ENCODE data around the gene GRK4.

Gene GRK4

DNA sequence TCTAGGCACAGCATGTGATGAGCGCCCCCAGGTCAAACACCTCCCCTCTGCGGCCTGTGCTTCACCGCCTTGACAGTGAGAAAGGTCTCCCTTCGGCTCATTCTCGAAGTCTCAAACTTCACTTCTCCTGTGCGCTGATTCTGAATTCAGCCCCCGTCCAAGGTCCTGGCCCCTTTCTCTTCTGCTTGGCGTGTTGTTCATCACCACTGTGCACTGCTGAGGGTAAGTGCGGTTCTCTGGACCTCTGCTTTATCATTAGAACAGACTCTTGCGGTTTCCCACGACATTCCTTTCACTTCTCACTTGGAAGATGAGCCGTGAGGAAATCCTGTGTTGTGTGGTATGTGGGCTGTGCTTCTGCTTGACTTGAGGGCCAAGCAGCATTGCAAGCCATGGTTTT lies 99.1 kb downstream of the GRK4 start:
- Histone ChIP-seq H4K20me1 (ENCODE audit: insufficient read depth, low read length, poor library complexity, severe bottlenecking) (no peaks in the 10 kb centered on the region), H3F3A (ENCODE audit: low read depth) (no peaks in the 10 kb centered on the region), H3K9me2 (replicated peaks; ENCODE audit: low read depth, low read length) (no peaks in the 10 kb centered on the region), H3K4me2 (ENCODE audit: low read depth, low read length, poor library complexity, severe bottlenecking) (no peak overlapping the region), H3K9ac (ENCODE audit: low read depth, low read length, poor library complexity, severe bottlenecking) (no peak overlapping the region), H3K9me3 (ENCODE audit: insufficient read depth, low read depth, low read length) (no peaks in the 10 kb centered on the region), H2AFZ (ENCODE audit: low read length) (no peak overlapping the region), H3K27me3 (ENCODE audit: insufficient read depth, low read length, poor library complexity, severe bottlenecking) (no peaks in the 10 kb centered on the region), H3K36me3 (ENCODE audit: insufficient read depth, low read length) (no peaks in the 10 kb centered on the region), H3K79me2 (ENCODE audit: insufficient read depth, low read length) (no peaks in the 10 kb centered on the region), H3K4me1 (ENCODE audit: insufficient read depth, low read length, poor library complexity, severe bottlenecking) (no peaks in the 10 kb centered on the region), H3K4me3 (ENCODE audit: low read length, poor library complexity, severe bottlenecking) (no peak overlapping the region)
- TF ChIP-seq EZH2phosphoT487 (IDR thresholded peaks at IDR 0.05; ENCODE audit: borderline replicate concordance), result no peak
- TF ChIP-seq, protein P1, sequence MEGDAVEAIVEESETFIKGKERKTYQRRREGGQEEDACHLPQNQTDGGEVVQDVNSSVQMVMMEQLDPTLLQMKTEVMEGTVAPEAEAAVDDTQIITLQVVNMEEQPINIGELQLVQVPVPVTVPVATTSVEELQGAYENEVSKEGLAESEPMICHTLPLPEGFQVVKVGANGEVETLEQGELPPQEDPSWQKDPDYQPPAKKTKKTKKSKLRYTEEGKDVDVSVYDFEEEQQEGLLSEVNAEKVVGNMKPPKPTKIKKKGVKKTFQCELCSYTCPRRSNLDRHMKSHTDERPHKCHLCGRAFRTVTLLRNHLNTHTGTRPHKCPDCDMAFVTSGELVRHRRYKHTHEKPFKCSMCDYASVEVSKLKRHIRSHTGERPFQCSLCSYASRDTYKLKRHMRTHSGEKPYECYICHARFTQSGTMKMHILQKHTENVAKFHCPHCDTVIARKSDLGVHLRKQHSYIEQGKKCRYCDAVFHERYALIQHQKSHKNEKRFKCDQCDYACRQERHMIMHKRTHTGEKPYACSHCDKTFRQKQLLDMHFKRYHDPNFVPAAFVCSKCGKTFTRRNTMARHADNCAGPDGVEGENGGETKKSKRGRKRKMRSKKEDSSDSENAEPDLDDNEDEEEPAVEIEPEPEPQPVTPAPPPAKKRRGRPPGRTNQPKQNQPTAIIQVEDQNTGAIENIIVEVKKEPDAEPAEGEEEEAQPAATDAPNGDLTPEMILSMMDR (conservative IDR thresholded peaks at IDR 0.05; ENCODE audit: low read length), result no peak

DNA sequence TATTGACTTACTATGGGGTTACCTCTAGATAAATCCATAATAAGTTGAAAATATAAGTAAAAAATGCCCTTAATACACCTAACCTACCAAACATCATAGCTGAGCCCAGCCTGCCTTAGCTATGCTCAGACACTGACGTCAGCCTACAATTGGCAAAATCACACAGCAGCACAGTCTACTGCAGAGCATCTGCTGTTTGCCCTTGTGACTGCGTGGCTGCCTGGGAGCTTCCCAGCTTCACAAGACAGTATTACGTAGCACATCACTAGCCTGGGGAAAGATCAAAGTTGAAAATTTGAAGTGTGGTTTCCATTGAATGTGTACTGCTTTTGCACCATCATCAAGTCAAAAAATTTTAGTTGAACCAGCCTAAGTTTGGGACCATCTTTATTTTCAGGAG lies 102.2 kb downstream of the GRK4 start:
- TF ChIP-seq, protein P1 (conservative IDR thresholded peaks at IDR 0.05; ENCODE audit: low read length), result no peak
- no peak for TF ChIP-seq EZH2phosphoT487 (IDR thresholded peaks at IDR 0.05; ENCODE audit: borderline replicate concordance)
- H4K20me1 ChIP-seq (ENCODE audit: insufficient read depth, low read length, poor library complexity, severe bottlenecking), result no peaks in the 10 kb centered on the region
- H3K27me3 ChIP-seq (ENCODE audit: insufficient read depth, low read length, poor library complexity, severe bottlenecking), result no peaks in the 10 kb centered on the region
- no peaks in the 10 kb centered on the region for H3K9me3 ChIP-seq (ENCODE audit: insufficient read depth, low read depth, low read length)
- H3K4me1 ChIP-seq (ENCODE audit: insufficient read depth, low read length, poor library complexity, severe bottlenecking), result no peaks in the 10 kb centered on the region
- H3K9ac ChIP-seq (ENCODE audit: low read depth, low read length, poor library complexity, severe bottlenecking), result no peak overlapping the region
- no peaks in the 10 kb centered on the region for H3K9me2 ChIP-seq (replicated peaks; ENCODE audit: low read depth, low read length)
- H3K4me3 ChIP-seq (ENCODE audit: low read length, poor library complexity, severe bottlenecking), result no peak overlapping the region
- H3F3A ChIP-seq (ENCODE audit: low read depth), result no peaks in the 10 kb centered on the region
- no peak overlapping the region for H2AFZ ChIP-seq (ENCODE audit: low read length)
- H3K36me3 ChIP-seq (ENCODE audit: insufficient read depth, low read length), result no peaks in the 10 kb centered on the region
- no peaks in the 10 kb centered on the region for H3K79me2 ChIP-seq (ENCODE audit: insufficient read depth, low read length)
- H3K4me2 ChIP-seq (ENCODE audit: low read depth, low read length, poor library complexity, severe bottlenecking), result no peak overlapping the region

DNA sequence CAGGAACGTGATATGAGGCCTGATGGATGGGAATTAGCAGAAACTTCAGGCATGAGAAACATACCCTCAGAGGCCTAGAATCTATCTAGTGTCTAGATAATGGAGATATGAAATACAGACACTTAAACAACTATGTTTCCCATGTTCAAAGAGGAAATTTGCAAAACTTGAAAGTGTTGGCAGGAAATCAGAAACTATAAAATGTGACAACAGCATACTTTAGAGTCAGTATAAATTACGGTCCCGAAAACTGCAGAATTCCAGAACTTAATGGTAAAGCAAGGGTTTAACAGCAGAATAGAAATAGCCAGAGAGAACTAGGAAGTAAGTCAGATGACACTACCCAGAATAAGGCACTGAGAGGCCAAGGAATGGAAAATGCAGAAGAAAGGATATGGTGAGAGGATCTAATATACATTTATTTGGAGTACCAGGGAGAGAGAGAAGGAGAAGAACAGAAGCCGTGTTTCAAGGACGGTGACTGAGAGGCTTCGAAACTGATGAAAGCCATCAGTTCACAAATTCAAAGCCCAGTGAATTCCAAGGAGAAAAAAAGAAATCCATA lies 103.5 kb downstream of the GRK4 start:
- H3K27me3 ChIP-seq (ENCODE audit: insufficient read depth, low read length, poor library complexity, severe bottlenecking), result no peaks in the 10 kb centered on the region
- TF ChIP-seq EZH2phosphoT487 (IDR thresholded peaks at IDR 0.05; ENCODE audit: borderline replicate concordance), result no peak
- TF ChIP-seq, protein P1 (conservative IDR thresholded peaks at IDR 0.05; ENCODE audit: low read length), result no peak

More for the DNA sequence above, 103.5 kb downstream of the GRK4 start:
- Histone ChIP-seq H3K36me3 (ENCODE audit: insufficient read depth, low read length) (no peaks in the 10 kb centered on the region), H3K9me3 (ENCODE audit: insufficient read depth, low read depth, low read length) (no peaks in the 10 kb centered on the region), H3K9ac (ENCODE audit: low read depth, low read length, poor library complexity, severe bottlenecking) (no peak overlapping the region), H3K9me2 (replicated peaks; ENCODE audit: low read depth, low read length) (no peaks in the 10 kb centered on the region), H3F3A (ENCODE audit: low read depth) (no peaks in the 10 kb centered on the region), H3K79me2 (ENCODE audit: insufficient read depth, low read length) (no peaks in the 10 kb centered on the region), H2AFZ (ENCODE audit: low read length) (no peak overlapping the region), H4K20me1 (ENCODE audit: insufficient read depth, low read length, poor library complexity, severe bottlenecking) (no peaks in the 10 kb centered on the region), H3K4me2 (ENCODE audit: low read depth, low read length, poor library complexity, severe bottlenecking) (no peak overlapping the region), H3K4me1 (ENCODE audit: insufficient read depth, low read length, poor library complexity, severe bottlenecking) (no peaks in the 10 kb centered on the region), H3K4me3 (ENCODE audit: low read length, poor library complexity, severe bottlenecking) (no peak overlapping the region)

Data from Loucy (cell line).